Upper lobe of left lung (tissue), 4 donors: ENCODE results near the gene SPATA7.

Experiments used
- CTCF ChIP-seq, 6 experiments: fragments of 450-650 bp in 4 of 6; fragments of 200-600 bp in 2 of 6; sonication (generic) in 2 of 6; IDR thresholded peaks; one replicate each; pipeline ENCODE4 v1.5.1; 2016 to 2019; ENCODE audit warnings: antibody characterized with exemption in 6 of 6
- POLR2A ChIP-seq, 4 donors: fragments of 450-650 bp; IDR thresholded peaks; one replicate each; pipeline ENCODE4 v1.5.1; 2016 to 2017; ENCODE audit warnings: antibody characterized with exemption in 4 of 4, mild to moderate bottlenecking in 2 of 4

GRCh38 chr14:88384718-88385117 lies 739 bp upstream of the SPATA7 start:
- TF ChIP-seq POLR2A (IDR thresholded peaks at IDR 0.05) (no peak), CTCF (IDR thresholded peaks at IDR 0.05) (no peak)
